Prostate gland (tissue), 2 donors: Measurements from ENCODE around the gene TMEM179B.

Experiments used
- CTCF ChIP-seq, 4 experiments: fragments of 200-600 bp in 2 of 4; fragments of 450-650 bp in 2 of 4; sonication (generic) in 2 of 4; IDR thresholded peaks; 1 replicate in 3 of 4; 2 replicates in 1 of 4; pipeline ENCODE4 v1.5.1; 2016 to 2019; ENCODE audit warnings: antibody characterized with exemption in 4 of 4, mild to moderate bottlenecking in 2 of 4, moderate library complexity in 2 of 4
- POLR2A ChIP-seq: fragments of 450-650 bp; IDR thresholded peaks from one replicate; pipeline ENCODE4 v1.6.1; 2016; ENCODE audit warnings: antibody characterized with exemption, mild to moderate bottlenecking
- POLR2AphosphoS5 ChIP-seq: sonication (generic); formaldehyde crosslinking; IDR thresholded peaks from one replicate; pipeline ENCODE4 v1.6.1; 2017; ENCODE audit warnings: antibody characterized with exemption

- TF ChIP-seq CTCF (IDR thresholded peaks at IDR 0.05) (no peak), POLR2AphosphoS5 (no peak), POLR2A (no peak)
These were observed 7.1 kb downstream of the TMEM179B start for GRCh38 chr11:62794201-62794775.
